WTC11 (cell line): ENCODE data around the gene MACROD2. TPM values are rescaled to one million over a fixed set of nuclear protein-coding genes. Genes with fewer than 3 reads are reported as not detected.

Source experiments
- ATAC-seq: fragments of 200-7000 bp; cut with Tn5 transposase; 2 replicates; pipeline ENCODE4 v1.10.0; 2021; ENCODE audit warnings: mild to moderate bottlenecking, moderate library complexity
- CTCF ChIA-PET: fragments of 300-600 bp; sonication (Branson Sonifier 250); formaldehyde crosslinking; loops from one replicate; lab custom pipeline; 2021; ENCODE audit warnings: antibody characterized with exemption; lab: Charles Lee
- POLR2A ChIA-PET: fragments of 350-600 bp; sonication (Branson Sonifier 250); formaldehyde crosslinking; loops from one replicate; lab custom pipeline; 2021; ENCODE audit warnings: antibody characterized with exemption; lab: Charles Lee
- DNase-seq: peaks from one replicate; pipeline ENCODE4 v3.0.0; 2021; ENCODE audit warnings: low spot score
- H3K27ac Mint-ChIP-seq: 2 replicates; pipeline ENCODE4 v1.8.0; 2021; ENCODE audit warnings: mixed read lengths
- H3K27me3 Mint-ChIP-seq: 2 replicates; pipeline ENCODE4 v1.8.0; 2021; ENCODE audit warnings: low read depth, mild to moderate bottlenecking, moderate library complexity, mixed read lengths
- H3K36me3 Mint-ChIP-seq: 2 replicates; pipeline ENCODE4 v1.8.0; 2021; ENCODE audit warnings: mixed read lengths
- H3K4me1 Mint-ChIP-seq: 2 replicates; pipeline ENCODE4 v1.8.0; 2022; ENCODE audit warnings: mixed read lengths
- H3K4me3 Mint-ChIP-seq: 2 replicates; pipeline ENCODE4 v1.8.0; 2021; ENCODE audit warnings: mild to moderate bottlenecking, moderate library complexity, mixed read lengths
- H3K9me3 Mint-ChIP-seq: 2 replicates; pipeline ENCODE4 v1.8.0; 2021; ENCODE audit warnings: mixed read lengths
- ATF1 ChIP-seq: sonication (generic); formaldehyde crosslinking; IDR thresholded peaks from 2 replicates; pipeline ENCODE4 v1.8.1; 2023; ENCODE audit warnings: mild to moderate bottlenecking, moderate library complexity, missing genetic modification reagents
- ATF2 ChIP-seq: sonication (generic); formaldehyde crosslinking; IDR thresholded peaks from 2 replicates; pipeline ENCODE4 v1.8.1; 2022; ENCODE audit warnings: low read depth, missing genetic modification reagents, borderline replicate concordance
- ELF4 ChIP-seq: sonication (generic); formaldehyde crosslinking; IDR thresholded peaks from 2 replicates; pipeline ENCODE4 v1.8.1; 2022; ENCODE audit warnings: low read depth, mild to moderate bottlenecking, moderate library complexity, missing genetic modification reagents
- FOXP4 ChIP-seq: sonication (generic); formaldehyde crosslinking; IDR thresholded peaks from 2 replicates; pipeline ENCODE4 v1.8.0; 2022; ENCODE audit warnings: mild to moderate bottlenecking, missing genetic modification reagents
- JAZF1 ChIP-seq: fragments of 250-450 bp; sonication (Bioruptor Pico); IDR thresholded peaks from 2 replicates; pipeline ENCODE4 v1.9.0; 2021; ENCODE audit warnings: moderate library complexity, mild to moderate bottlenecking, inconsistent platforms
- MXD4 ChIP-seq: fragments of 250-450 bp; sonication (Bioruptor Pico); IDR thresholded peaks from 2 replicates; pipeline ENCODE4 v1.8.0; 2021; ENCODE audit warnings: mild to moderate bottlenecking, moderate library complexity, borderline replicate concordance
- NR2C2 ChIP-seq: sonication (generic); formaldehyde crosslinking; IDR thresholded peaks from 2 replicates; pipeline ENCODE4 v1.8.0; 2022; ENCODE audit warnings: mild to moderate bottlenecking, missing genetic modification reagents
- NR3C1 ChIP-seq: sonication (generic); formaldehyde crosslinking; conservative IDR thresholded peaks from 2 replicates; pipeline ENCODE4 v1.8.1; 2023; ENCODE audit warnings: low read depth, mild to moderate bottlenecking, missing genetic modification reagents
- OVOL2 ChIP-seq: fragments of 250-450 bp; sonication (Bioruptor Pico); IDR thresholded peaks from 2 replicates; pipeline ENCODE4 v1.9.0; 2021; ENCODE audit warnings: mild to moderate bottlenecking, borderline replicate concordance
- PRDM15 ChIP-seq: sonication (generic); formaldehyde crosslinking; IDR thresholded peaks from 2 replicates; pipeline ENCODE4 v1.8.0; 2022; ENCODE audit warnings: missing genetic modification reagents
- SMAD3 ChIP-seq: sonication (generic); formaldehyde crosslinking; IDR thresholded peaks from 2 replicates; pipeline ENCODE4 v1.8.0; 2022; ENCODE audit warnings: missing genetic modification reagents, mild to moderate bottlenecking, borderline replicate concordance
- SP1 ChIP-seq: sonication (generic); formaldehyde crosslinking; conservative IDR thresholded peaks from 2 replicates; pipeline ENCODE4 v1.8.1; 2022; ENCODE audit warnings: missing genetic modification reagents
- STAT6 ChIP-seq: sonication (generic); formaldehyde crosslinking; conservative IDR thresholded peaks from 2 replicates; pipeline ENCODE4 v1.8.1; 2023; ENCODE audit warnings: mild to moderate bottlenecking, low read depth, missing genetic modification reagents, moderate library complexity
- TEAD4 ChIP-seq: sonication (generic); formaldehyde crosslinking; IDR thresholded peaks from 2 replicates; pipeline ENCODE4 v1.8.0; 2022; ENCODE audit warnings: mild to moderate bottlenecking, missing genetic modification reagents
- ZNF232 ChIP-seq: sonication (generic); formaldehyde crosslinking; IDR thresholded peaks from 2 replicates; pipeline ENCODE4 v1.8.0; 2022; ENCODE audit warnings: mild to moderate bottlenecking, missing genetic modification reagents
- ZNF425 ChIP-seq: fragments of 250-450 bp; sonication (Bioruptor Pico); conservative IDR thresholded peaks from 2 replicates; pipeline ENCODE4 v1.9.0; 2021; ENCODE audit warnings: mild to moderate bottlenecking
- total RNA-seq: library from RNA; stranded (reverse); gene quantifications from 3 replicates; pipeline ENCODE4 v1.2.3, GENCODE V29; 2021
- TF ChIP-seq, protein P1 (sequence below): sonication (generic); formaldehyde crosslinking; IDR thresholded peaks from 2 replicates; pipeline ENCODE4 v1.8.0; 2022; ENCODE audit warnings: mild to moderate bottlenecking, missing genetic modification reagents

Gene MACROD2
- total RNA-seq, 1 experiment from 2014 or later, result 4.1 TPM

DNA sequence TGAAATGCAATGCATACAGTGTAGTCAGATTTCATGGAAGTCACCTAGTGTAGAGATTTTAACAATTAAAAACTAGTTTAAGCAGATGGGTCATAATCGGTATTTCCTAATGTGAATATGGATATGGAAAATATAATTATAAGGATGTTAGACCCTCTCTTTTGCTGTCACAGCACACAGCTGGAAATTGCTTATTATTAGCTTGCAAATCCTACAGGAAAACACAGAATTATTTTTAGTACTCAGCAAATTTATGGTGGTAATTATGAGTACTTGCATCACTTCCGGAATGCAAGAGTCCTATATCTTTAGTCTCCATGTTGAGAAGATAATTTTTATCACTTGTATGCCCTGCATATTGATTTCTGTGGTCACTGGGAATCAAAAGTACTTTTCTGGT is 1584.4 kb downstream of the MACROD2 start:
- no peaks in the 10 kb centered on the region for H3K9me3 Mint-ChIP-seq
- DNase-seq, result no peak
- no peak overlapping the region for H3K27ac Mint-ChIP-seq
- TF ChIP-seq MXD4 (CRISPR knock-in tag) (no peak), NR3C1 (CRISPR knock-in tag) (no peak), ATF1 (CRISPR knock-in tag) (no peak), STAT6 (CRISPR knock-in tag) (no peak), PRDM15 (no peak), ELF4 (CRISPR knock-in tag) (no peak), ZNF232 (no peak), SP1 (no peak), JAZF1 (no peak), NR2C2 (no peak), ZNF425 (CRISPR knock-in tag) (no peak), OVOL2 (CRISPR knock-in tag) (no peak), FOXP4 (CRISPR knock-in tag) (no peak), SMAD3 (CRISPR knock-in tag) (no peak), ATF2 (CRISPR knock-in tag) (no peak), TEAD4 (CRISPR knock-in tag) (no peak)
- TF ChIP-seq, protein P1, sequence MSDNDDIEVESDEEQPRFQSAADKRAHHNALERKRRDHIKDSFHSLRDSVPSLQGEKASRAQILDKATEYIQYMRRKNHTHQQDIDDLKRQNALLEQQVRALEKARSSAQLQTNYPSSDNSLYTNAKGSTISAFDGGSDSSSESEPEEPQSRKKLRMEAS (CRISPR knock-in tag), result no peak
- no peaks in the 10 kb centered on the region for H3K36me3 Mint-ChIP-seq
- H3K4me3 Mint-ChIP-seq, result no peak overlapping the region
- H3K4me1 Mint-ChIP-seq, result peaks cover 21% of the 10 kb centered on the region
- ChIA-PET POLR2A (no interaction called here), CTCF (no interaction called here)
- no peaks in the 10 kb centered on the region; the same call in 1 of the 2 replicates for H3K27me3 Mint-ChIP-seq
- no peak for ATAC-seq
